ENCODE measurements around the gene NNMT.

Gene NNMT

DNA sequence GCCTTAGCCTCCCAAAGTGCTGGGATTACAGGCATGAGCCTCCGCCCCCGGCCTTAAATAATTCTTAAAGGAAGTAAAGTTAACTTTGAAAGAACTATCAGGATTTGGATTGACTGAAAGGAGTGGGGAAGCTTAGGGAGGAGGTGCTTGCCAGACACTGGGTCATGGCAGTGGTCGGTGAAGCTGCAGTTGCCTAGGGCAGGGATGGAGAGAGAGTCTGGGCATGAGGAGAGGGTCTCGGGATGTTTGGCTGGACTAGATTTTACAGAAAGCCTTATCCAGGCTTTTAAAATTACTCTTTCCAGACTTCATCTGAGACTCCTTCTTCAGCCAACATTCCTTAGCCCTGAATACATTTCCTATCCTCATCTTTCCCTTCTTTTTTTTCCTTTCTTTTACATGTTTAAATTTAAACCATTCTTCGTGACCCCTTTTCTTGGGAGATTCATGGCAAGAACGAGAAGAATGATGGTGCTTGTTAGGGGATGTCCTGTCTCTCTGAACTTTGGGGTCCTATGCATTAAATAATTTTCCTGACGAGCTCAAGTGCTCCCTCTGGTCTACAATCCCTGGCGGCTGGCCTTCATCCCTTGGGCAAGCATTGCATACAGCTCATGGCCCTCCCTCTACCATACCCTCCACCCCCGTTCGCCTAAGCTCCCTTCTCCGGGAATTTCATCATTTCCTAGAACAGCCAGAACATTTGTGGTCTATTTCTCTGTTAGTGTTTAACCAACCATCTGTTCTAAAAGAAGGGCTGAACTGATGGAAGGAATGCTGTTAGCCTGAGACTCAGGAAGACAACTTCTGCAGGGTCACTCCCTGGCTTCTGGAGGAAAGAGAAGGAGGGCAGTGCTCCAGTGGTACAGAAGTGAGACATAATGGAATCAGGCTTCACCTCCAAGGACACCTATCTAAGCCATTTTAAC is at the start of gene NNMT:
TSS of gene NNMT (plus strand) at position 724 of the 929 bp plus-strand sequence. CDS start at position 882, 158 bp downstream.
- Histone ChIP-seq H3K36me3 (replicated peaks) (no peaks in the 10 kb centered on the region), H3K27me3 (ENCODE audit: low read depth) (no peaks in the 10 kb centered on the region), H3K9me3 (no peaks in the 10 kb centered on the region), H3K4me1 (no peaks in the 10 kb centered on the region), H3K4me3 (no peak within 1 kb of the TSS)
- in situ Hi-C loops (cut with MboI; ENCODE audit: low sequenced_read_pairs), result no loop called here
- DNase-seq (ENCODE audit: low spot score in 2 of 2), result no peak

DNA sequence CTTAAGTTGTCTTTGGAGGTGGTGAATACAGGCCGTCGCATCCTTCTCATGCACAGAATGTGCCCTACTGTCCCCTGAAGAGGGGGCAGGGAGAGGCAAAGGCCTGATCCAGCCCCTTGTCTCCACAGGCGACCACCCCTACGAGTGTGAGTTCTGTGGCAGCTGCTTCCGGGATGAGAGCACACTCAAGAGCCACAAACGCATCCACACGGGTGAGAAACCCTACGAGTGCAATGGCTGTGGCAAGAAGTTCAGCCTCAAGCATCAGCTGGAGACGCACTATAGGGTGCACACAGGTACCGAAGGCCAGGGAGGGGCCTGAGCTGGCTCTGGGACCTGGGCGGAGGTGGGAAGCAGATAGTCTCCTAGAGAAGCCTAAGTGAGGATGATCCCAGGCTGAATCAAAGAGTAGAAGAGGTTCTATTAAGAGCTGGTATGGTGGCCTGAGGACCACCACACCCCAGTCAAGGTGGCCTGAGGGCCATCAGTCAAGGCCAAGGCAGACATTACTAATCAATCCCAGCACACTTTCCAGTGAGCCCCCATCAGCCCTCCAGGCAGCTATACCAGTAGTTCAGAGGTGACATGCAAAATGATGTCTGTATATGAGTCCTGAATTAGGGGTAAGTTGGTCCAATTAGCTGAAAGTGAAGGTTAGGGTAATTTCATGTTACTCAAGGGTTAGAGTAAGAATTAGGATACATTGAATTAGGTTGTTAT is 49.0 kb upstream of the NNMT start:
- H3K4me1 ChIP-seq, result no peaks in the 10 kb centered on the region
- in situ Hi-C loops (cut with MboI; ENCODE audit: low sequenced_read_pairs), result no loop called here
- H3K27me3 ChIP-seq (ENCODE audit: low read depth), result no peaks in the 10 kb centered on the region
- DNase-seq (ENCODE audit: low spot score in 2 of 2), result no peak
- H3K36me3 ChIP-seq (replicated peaks), result no peaks in the 10 kb centered on the region
- H3K9me3 ChIP-seq, result no peaks in the 10 kb centered on the region
- H3K4me3 ChIP-seq, result no peak overlapping the region

- no peaks in the 10 kb centered on the region for H3K27me3 ChIP-seq (ENCODE audit: low read depth)
- H3K4me3 ChIP-seq, result no peak overlapping the region
- no peak for DNase-seq (ENCODE audit: low spot score in 2 of 2)
- no peaks in the 10 kb centered on the region for H3K4me1 ChIP-seq
- H3K36me3 ChIP-seq (replicated peaks), result no peaks in the 10 kb centered on the region
- in situ Hi-C loops (cut with MboI; ENCODE audit: low sequenced_read_pairs), result no loop called here
- no peaks in the 10 kb centered on the region for H3K9me3 ChIP-seq
These were observed 46.0 kb upstream of the NNMT start for GRCh38 chr11:114250180-114250579.

GRCh38 chr11:114250993-114251814 is 45.0 kb upstream of the NNMT start:
- in situ Hi-C loops (cut with MboI; ENCODE audit: low sequenced_read_pairs), result no loop called here
- H3K9me3 ChIP-seq, result no peaks in the 10 kb centered on the region
- no peaks in the 10 kb centered on the region for H3K4me1 ChIP-seq
- H3K36me3 ChIP-seq (replicated peaks), result no peaks in the 10 kb centered on the region
- H3K4me3 ChIP-seq, result no peak overlapping the region
- H3K27me3 ChIP-seq (ENCODE audit: low read depth), result no peaks in the 10 kb centered on the region
- DNase-seq (ENCODE audit: low spot score in 2 of 2), result no peak

DNA sequence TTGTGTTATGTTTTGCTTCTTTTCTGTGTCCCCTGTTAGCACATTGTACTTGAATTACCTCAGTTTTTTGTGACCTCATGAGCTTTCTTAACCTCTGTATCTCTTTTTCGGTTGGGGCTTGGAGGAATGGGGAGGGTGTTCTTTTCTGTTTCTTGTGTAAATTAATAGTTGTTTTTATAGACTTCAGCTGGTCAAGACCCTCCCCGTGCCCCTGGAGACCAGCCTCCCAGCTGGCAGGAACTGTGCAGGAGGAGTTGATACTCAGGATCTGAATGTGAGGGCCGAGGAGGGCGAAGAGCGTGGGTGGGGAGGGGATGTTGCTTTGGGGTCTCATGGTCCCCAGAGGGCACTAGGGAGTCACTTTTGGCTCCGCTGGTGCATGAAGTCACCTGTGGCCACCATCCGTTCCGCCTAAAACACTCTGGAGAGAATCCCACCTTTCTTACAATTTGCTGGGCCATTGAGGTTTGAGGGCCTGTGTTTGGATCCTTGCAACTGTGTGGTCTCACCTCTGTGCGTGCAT is 44.3 kb upstream of the NNMT start:
- Histone ChIP-seq H3K4me1 (no peaks in the 10 kb centered on the region), H3K36me3 (replicated peaks) (no peaks in the 10 kb centered on the region), H3K9me3 (no peaks in the 10 kb centered on the region), H3K4me3 (no peak overlapping the region), H3K27me3 (ENCODE audit: low read depth) (no peaks in the 10 kb centered on the region)
- in situ Hi-C loops (cut with MboI; ENCODE audit: low sequenced_read_pairs), result no loop called here
- no peak for DNase-seq (ENCODE audit: low spot score in 2 of 2)

- H3K4me1 ChIP-seq, result no peaks in the 10 kb centered on the region
- in situ Hi-C loops (cut with MboI; ENCODE audit: low sequenced_read_pairs), result no loop called here
- no peak overlapping the region for H3K4me3 ChIP-seq
- no peaks in the 10 kb centered on the region for H3K36me3 ChIP-seq (replicated peaks)
- H3K27me3 ChIP-seq (ENCODE audit: low read depth), result no peaks in the 10 kb centered on the region
- no peaks in the 10 kb centered on the region for H3K9me3 ChIP-seq
- no peak for DNase-seq (ENCODE audit: low spot score in 2 of 2)
These were observed 43.4 kb upstream of the NNMT start for GRCh38 chr11:114252767-114253166.

GRCh38 chr11:114253771-114254170 is 42.4 kb upstream of the NNMT start:
- DNase-seq (ENCODE audit: low spot score in 2 of 2), result no peak
- no peaks in the 10 kb centered on the region for H3K36me3 ChIP-seq (replicated peaks)
- no peak overlapping the region for H3K4me3 ChIP-seq
- in situ Hi-C loops (cut with MboI; ENCODE audit: low sequenced_read_pairs), result no loop called here
- H3K27me3 ChIP-seq (ENCODE audit: low read depth), result no peaks in the 10 kb centered on the region
- no peaks in the 10 kb centered on the region for H3K9me3 ChIP-seq
- H3K4me1 ChIP-seq, result no peaks in the 10 kb centered on the region

- Histone ChIP-seq H3K4me1 (no peaks in the 10 kb centered on the region), H3K4me3 (no peak overlapping the region), H3K27me3 (ENCODE audit: low read depth) (no peaks in the 10 kb centered on the region), H3K36me3 (replicated peaks) (no peaks in the 10 kb centered on the region), H3K9me3 (no peaks in the 10 kb centered on the region)
- DNase-seq (ENCODE audit: low spot score in 2 of 2), result no peak
- in situ Hi-C loops (cut with MboI; ENCODE audit: low sequenced_read_pairs), result no loop called here
These were observed 41.5 kb upstream of the NNMT start for GRCh38 chr11:114254571-114255146.

DNA sequence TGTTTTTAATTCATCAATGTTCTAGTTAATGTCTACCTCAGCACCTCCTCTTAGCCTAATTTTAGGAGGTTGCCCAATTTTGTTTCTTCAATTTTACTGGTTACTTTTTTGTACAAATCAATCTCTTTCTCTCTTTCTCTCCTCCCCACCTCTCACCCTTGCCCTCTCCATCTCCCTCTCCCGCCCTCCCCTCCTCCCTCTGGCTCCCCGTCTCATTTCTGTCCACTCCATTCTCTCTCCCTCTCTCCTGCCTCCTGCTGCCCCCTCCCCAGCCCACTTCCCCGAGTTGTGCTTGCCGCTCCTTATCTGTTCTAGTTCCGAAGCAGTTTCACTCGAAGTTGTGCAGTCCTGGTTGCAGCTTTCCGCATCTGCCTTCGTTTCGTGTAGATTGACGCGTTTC is 40.9 kb upstream of the NNMT start:
- Histone ChIP-seq H3K27me3 (ENCODE audit: low read depth) (no peaks in the 10 kb centered on the region), H3K9me3 (no peaks in the 10 kb centered on the region), H3K4me1 (no peaks in the 10 kb centered on the region), H3K4me3 (no peak overlapping the region), H3K36me3 (replicated peaks) (no peaks in the 10 kb centered on the region)
- in situ Hi-C loops (cut with MboI; ENCODE audit: low sequenced_read_pairs), result no loop called here
- no peak for DNase-seq (ENCODE audit: low spot score in 2 of 2)

DNA sequence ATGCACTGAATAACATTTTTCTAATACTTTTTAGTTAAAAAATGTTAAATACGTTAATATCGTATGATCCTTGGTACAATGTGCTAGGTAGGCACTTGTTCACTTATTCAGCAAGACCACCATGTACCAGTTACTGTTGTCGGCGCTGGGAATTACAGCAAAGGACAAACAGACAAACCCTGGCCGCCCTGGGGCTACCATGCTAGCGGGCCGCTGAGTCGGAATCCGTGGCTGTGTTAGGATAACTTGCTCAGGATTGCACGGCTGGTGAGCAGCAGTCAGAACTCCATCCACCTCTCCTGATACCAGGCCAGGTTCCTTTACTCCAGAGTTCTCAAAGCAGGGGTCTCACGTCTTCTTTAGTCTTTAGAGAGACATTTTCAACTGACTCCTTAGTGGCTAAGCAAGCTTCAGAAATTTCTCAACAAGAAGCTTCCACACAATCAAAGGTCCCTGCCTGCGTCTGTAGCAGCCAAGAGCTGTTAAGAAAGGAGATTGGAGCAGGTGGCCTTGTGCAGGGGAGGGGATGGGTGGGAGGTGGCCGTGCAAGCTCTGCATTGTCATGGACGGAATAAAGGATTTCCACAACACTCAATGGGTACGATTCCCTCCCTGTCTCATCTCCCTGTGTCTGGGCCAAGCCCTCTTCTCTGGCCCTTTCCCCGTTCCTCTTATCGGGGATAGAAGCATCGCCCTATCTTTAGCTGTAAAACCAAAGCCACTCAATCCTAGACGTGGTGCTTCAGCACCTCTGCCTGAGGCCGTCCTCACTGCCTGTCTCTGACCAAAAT is 39.8 kb upstream of the NNMT start:
- H3K9me3 ChIP-seq, result no peaks in the 10 kb centered on the region
- no peak for DNase-seq (ENCODE audit: low spot score in 2 of 2)
- H3K27me3 ChIP-seq (ENCODE audit: low read depth), result peaks cover under 1% of the 10 kb centered on the region; the same call in 1 of the 2 replicates
- H3K36me3 ChIP-seq (replicated peaks), result no peaks in the 10 kb centered on the region
- H3K4me1 ChIP-seq, result no peaks in the 10 kb centered on the region
- in situ Hi-C loops (cut with MboI; ENCODE audit: low sequenced_read_pairs), result no loop called here
- no peak overlapping the region for H3K4me3 ChIP-seq

- Histone ChIP-seq H3K4me3 (no peak overlapping the region), H3K9me3 (no peaks in the 10 kb centered on the region), H3K36me3 (replicated peaks) (no peaks in the 10 kb centered on the region), H3K4me1 (no peaks in the 10 kb centered on the region), H3K27me3 (ENCODE audit: low read depth) (peaks cover 4% of the 10 kb centered on the region; the same call in 1 of the 2 replicates)
- in situ Hi-C loops (cut with MboI; ENCODE audit: low sequenced_read_pairs), result no loop called here
- no peak for DNase-seq (ENCODE audit: low spot score in 2 of 2)
These were observed 39.3 kb upstream of the NNMT start for GRCh38 chr11:114256967-114257286.

- peaks cover 5% of the 10 kb centered on the region for H3K27me3 ChIP-seq (ENCODE audit: low read depth)
- no peaks in the 10 kb centered on the region for H3K4me1 ChIP-seq
- in situ Hi-C loops (cut with MboI; ENCODE audit: low sequenced_read_pairs), result no loop called here
- H3K4me3 ChIP-seq, result no peak overlapping the region
- H3K36me3 ChIP-seq (replicated peaks), result no peaks in the 10 kb centered on the region
- no peak for DNase-seq (ENCODE audit: low spot score in 2 of 2)
- H3K9me3 ChIP-seq, result no peaks in the 10 kb centered on the region
These were observed 38.3 kb upstream of the NNMT start for GRCh38 chr11:114257621-114258558.
